H1 (cell line): ENCODE measurements around the gene DMRT1.
A peak's percentile ranks its signal among the peaks of the same experiment; 100 is the strongest.

Source experiments
- EP300 ChIP-seq, 2 experiments: IDR thresholded peaks; 1 replicate in 1 of 2; 2 replicates in 1 of 2; pipeline ENCODE4 v1.6.1; 2011 to 2012; ENCODE audit warnings: low read depth in 2 of 2, low read length in 2 of 2, mild to moderate bottlenecking in 2 of 2, borderline replicate concordance in 1 of 2, inconsistent platforms in 1 of 2, moderate library complexity in 1 of 2
- JUND ChIP-seq: IDR thresholded peaks from 2 replicates; pipeline ENCODE4 v1.6.1; 2011; ENCODE audit warnings: mild to moderate bottlenecking, improper control_type of control experiment, low read length
- POLR2A ChIP-seq, 2 experiments: IDR thresholded peaks; 1 replicate in 1 of 2; 2 replicates in 1 of 2; pipeline ENCODE4 v1.6.1; 2011; ENCODE audit warnings: low read depth in 2 of 2, low read length in 2 of 2, mild to moderate bottlenecking in 2 of 2; ENCODE audit errors: control extremely low read depth in 1 of 2
- POLR2AphosphoS5 ChIP-seq: IDR thresholded peaks from 2 replicates; pipeline ENCODE4 v1.6.1; 2011; ENCODE audit warnings: low read depth, low read length
- RAD21 ChIP-seq, 2 experiments: IDR thresholded peaks in 1 of 2; conservative IDR thresholded peaks in 1 of 2; 2 replicates each; pipeline ENCODE4 v1.6.1; 2011; ENCODE audit warnings: low read depth in 2 of 2, low read length in 2 of 2, improper control_type of control experiment in 1 of 2, inconsistent platforms in 1 of 2, mild to moderate bottlenecking in 1 of 2, moderate library complexity in 1 of 2
- RBBP5 ChIP-seq: IDR thresholded peaks from 2 replicates; pipeline ENCODE4 v1.7.1; 2012; ENCODE audit warnings: low read depth, mild to moderate bottlenecking, inconsistent platforms, low read length, moderate library complexity, borderline replicate concordance
- RFX5 ChIP-seq: IDR thresholded peaks from 2 replicates; pipeline ENCODE4 v1.6.1; 2011; ENCODE audit warnings: low read depth, low read length, improper control_type of control experiment, borderline replicate concordance
- SIRT6 ChIP-seq: IDR thresholded peaks from one replicate; pipeline ENCODE4 v1.7.1; 2012; ENCODE audit warnings: low read length, inconsistent platforms
- SUZ12 ChIP-seq: fragments of 200-600 bp; sonication (generic); IDR thresholded peaks from 2 replicates; pipeline ENCODE4 v1.6.1; 2012; ENCODE audit warnings: mild to moderate bottlenecking, inconsistent platforms, low read length, moderate library complexity, mixed read lengths
- TAF7 ChIP-seq: optimal IDR thresholded peaks from 2 replicates; pipeline ENCODE3; 2011; ENCODE audit warnings: low read depth, mild to moderate bottlenecking, inconsistent platforms, low read length, moderate library complexity, borderline replicate concordance
- TF ChIP-seq, protein P1 (sequence below), 3 experiments: IDR thresholded peaks; 1 replicate in 2 of 3; 2 replicates in 1 of 3; pipeline versions ENCODE4 v1.5.1 to v1.6.1; 2011; ENCODE audit warnings: low read length in 3 of 3, mild to moderate bottlenecking in 3 of 3, inconsistent platforms in 2 of 3, low read depth in 1 of 3, moderate library complexity in 1 of 3; ENCODE audit not compliant: insufficient read depth in 1 of 3; ENCODE audit errors: control extremely low read depth in 1 of 3
- TF ChIP-seq, protein P2 (sequence below): IDR thresholded peaks from 2 replicates; pipeline ENCODE4 v1.6.1; 2011; ENCODE audit warnings: low read depth, mild to moderate bottlenecking, low read length; ENCODE audit not compliant: insufficient read depth

DNA sequence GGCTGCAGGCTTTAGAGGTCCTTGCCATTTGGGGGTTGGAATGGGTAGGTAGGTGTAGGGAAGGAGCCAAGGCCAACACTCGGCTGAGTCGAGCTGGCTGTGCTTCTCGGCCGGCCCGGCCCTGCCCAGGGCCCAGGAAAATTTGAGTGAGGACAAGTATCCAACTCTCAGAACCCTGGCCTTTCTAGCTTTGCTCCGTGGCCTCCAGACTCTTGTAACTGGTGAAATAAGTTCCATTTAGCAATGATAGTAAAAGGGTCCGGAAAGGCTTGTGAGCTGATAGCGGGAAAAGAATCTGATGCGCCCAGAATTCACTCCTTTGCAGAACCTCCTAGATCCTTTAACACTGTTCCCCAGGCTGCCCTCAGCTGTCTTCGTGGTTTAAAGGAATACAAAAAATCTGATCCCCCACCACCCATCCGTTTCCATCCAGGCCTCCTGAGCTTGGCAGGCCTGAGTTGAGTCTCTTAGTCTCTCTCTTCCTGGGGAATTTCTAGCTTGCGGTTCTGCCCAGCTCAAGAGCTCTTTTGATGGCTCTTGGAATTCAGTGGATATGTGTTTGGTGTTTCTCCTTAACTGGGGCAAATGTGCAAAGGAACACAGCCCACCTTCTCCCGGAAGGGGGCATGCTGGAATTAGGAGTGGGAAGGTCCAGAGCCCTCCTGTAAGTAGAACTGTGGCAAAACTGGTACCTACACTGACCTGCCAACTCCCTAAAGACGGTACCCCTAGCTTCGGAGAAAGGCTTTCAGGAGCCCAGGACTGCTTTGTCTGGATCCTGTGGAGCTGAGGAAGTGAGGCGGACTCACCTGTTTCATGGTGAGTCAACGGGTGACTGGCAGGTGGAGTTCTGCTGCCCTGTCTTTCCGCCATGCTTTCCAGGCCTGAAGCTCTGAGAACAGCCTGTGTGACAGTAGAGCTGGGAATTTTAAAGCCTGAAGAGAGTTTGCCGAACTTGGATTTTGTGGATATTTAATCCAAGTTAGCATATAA, 136.6 kb downstream of the DMRT1 start:
- TF ChIP-seq, protein P1, sequence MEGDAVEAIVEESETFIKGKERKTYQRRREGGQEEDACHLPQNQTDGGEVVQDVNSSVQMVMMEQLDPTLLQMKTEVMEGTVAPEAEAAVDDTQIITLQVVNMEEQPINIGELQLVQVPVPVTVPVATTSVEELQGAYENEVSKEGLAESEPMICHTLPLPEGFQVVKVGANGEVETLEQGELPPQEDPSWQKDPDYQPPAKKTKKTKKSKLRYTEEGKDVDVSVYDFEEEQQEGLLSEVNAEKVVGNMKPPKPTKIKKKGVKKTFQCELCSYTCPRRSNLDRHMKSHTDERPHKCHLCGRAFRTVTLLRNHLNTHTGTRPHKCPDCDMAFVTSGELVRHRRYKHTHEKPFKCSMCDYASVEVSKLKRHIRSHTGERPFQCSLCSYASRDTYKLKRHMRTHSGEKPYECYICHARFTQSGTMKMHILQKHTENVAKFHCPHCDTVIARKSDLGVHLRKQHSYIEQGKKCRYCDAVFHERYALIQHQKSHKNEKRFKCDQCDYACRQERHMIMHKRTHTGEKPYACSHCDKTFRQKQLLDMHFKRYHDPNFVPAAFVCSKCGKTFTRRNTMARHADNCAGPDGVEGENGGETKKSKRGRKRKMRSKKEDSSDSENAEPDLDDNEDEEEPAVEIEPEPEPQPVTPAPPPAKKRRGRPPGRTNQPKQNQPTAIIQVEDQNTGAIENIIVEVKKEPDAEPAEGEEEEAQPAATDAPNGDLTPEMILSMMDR (IDR thresholded peaks at IDR 0.05; ENCODE audit: control extremely low read depth in 1 of 3, insufficient read depth in 1 of 3, low read depth in 1 of 3, low read length in 3 of 3), result no peak
- TF ChIP-seq SUZ12 (peak; percentile 86), JUND (no peak), RBBP5 (no peak), SIRT6 (no peak), POLR2AphosphoS5 (no peak), TAF7 (no peak), RAD21 (IDR thresholded peaks at IDR 0.05 in 1 of 2, conservative IDR thresholded peaks at IDR 0.05 in 1 of 2; ENCODE audit: low read depth in 2 of 2, low read length in 2 of 2) (no peak), RFX5 (no peak), POLR2A (IDR thresholded peaks at IDR 0.05; ENCODE audit: control extremely low read depth in 1 of 2, low read depth in 2 of 2, low read length in 2 of 2) (no peak), EP300 (IDR thresholded peaks at IDR 0.05; ENCODE audit: borderline replicate concordance in 1 of 2, low read depth in 2 of 2, low read length in 2 of 2) (no peak)
- TF ChIP-seq, protein P2, sequence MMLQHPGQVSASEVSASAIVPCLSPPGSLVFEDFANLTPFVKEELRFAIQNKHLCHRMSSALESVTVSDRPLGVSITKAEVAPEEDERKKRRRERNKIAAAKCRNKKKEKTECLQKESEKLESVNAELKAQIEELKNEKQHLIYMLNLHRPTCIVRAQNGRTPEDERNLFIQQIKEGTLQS, result no peak
